GM18951 (cell line): ENCODE data around the gene HOXC13.

Experiments used
- POLR2A ChIP-seq: IDR thresholded peaks from 4 replicates; pipeline ENCODE4 v1.6.1; 2011; ENCODE audit warnings: mild to moderate bottlenecking; ENCODE audit not compliant: insufficient read length, insufficient read depth; ENCODE audit errors: extremely low read depth
- in situ Hi-C: fragments of 300-500 bp; cut with MboI; formaldehyde crosslinking; loops from one replicate; pipeline ENCODE4 v1.12.0; 2022; ENCODE audit warnings: low sequenced_read_pairs, mixed read lengths, inconsistent platforms; ENCODE audit not compliant: unreplicated experiment

Gene HOXC13

DNA sequence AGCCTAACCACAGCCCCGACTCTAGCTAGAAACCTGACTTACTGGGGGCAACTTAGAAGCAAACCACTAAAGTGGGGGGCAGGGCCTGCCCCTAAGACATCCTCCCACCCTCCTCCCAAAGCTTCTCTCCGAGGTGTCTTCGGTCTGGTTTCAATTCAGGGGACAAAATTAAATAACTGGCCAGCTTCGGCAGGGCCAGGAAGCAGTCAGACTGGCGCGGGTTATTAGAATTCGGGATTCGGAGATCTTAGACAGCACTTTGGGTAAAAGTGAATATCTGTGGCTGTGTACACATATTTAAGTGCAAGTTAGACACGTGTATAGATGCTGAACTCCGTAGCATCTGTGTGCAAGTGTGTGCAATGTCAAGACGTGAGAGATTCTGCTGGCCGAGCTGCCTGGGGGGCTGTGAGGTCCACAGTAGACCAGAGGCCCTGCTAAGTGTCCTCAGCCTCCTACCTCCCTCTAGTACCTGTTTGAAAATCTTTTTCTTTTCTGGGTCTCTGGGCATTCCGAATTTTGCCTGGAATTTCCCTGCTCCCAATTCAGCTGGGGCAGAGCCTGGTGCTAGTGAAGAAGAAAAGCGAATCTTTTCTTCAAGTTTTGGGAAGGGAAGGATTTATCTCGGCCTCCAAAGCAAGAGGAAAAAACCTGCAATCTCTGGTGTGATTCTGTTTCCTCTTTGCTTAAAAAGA lies 42.3 kb downstream of the HOXC13 start:
- in situ Hi-C loops = no loop called here
- no peak for TF ChIP-seq POLR2A

DNA sequence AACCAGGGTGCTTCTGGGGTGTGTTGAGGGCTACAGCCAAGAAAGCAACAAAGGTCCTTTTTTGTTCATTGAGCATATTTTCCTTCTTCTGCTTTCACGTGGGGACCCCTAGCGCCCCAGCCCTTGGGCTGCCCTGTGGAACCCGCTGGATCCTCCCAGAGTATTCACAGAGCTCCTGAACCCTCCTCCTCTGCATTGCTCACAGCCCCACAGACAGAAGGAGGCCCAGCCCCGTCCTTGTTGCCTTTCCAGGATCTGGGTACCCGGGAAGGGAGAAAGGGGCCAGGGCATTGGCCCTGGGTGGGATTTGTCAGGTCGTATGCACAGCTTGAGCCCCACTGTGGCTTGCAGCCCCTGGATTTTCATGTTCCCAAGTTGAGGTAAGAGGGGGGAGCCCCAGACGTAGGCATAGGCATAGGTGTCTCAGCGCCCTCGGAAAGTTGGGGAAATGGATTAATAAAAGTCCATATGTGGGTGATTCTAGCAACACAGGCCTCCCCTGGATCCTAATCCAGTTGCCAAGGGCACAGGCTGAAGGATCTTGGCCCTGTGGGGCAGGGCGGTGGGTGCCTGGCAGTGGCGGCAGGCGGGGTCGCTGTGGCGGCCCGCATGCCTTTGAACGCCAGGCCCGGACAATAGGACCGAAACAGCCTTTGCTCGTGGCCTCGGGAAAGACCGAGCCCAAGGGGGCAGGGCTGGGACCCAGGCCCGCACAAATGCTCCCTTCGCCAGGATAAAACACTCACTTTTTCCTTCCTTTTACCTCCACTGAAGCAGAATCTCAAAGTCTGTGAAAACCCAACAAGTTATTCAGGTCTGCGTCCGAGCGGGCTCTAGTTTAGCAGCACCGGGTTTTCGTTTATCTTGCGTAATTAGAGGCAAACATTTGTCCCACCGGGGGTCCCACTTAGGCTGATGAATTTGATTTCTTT lies 43.3 kb downstream of the HOXC13 start:
- in situ Hi-C loops = no loop called here
- TF ChIP-seq POLR2A = no peak

DNA sequence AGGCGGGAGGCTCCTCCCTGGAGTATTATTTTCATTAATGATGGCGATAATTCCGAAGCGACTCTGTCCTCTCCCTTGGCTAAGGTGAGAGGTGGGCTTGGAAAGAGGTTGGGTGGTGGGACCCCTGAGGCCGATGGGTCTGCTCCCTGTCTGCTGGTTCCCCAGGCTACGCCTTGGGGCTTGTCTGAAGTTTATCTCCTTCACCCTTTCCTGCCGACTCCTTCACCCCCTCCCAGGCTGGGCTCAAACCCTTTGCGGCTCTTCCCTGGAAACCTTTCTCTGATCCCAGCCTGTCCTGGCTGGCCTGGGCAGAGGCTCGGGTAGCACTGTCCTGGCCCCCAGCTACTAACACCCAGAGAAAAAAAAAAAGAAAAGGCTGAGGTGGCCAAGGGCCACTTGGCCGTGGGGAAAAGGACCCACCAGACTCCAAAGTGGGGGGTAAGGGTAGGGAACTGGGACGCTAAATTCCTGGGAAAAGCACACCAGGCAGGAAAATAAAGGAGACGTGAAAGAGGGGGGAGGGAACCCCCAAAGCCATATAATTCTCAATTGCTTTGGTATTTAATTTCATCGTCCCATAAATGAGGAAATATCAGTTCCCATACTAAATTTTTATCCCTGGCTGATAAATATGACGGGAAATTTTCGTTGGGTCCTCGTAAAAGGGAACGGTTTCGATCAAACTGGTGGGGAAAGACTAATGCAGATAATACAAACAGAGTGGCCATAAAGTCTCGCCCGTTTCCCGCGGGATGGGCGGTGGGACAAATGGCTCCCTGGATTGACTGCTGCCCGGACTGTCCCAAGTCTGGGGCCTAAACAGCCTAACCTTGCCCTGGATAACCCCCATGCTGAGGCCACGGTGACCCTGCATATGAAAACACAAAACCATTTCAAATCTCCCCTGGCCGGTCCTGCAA lies 44.3 kb downstream of the HOXC13 start:
- in situ Hi-C loops = no loop called here
- no peak for TF ChIP-seq POLR2A

DNA sequence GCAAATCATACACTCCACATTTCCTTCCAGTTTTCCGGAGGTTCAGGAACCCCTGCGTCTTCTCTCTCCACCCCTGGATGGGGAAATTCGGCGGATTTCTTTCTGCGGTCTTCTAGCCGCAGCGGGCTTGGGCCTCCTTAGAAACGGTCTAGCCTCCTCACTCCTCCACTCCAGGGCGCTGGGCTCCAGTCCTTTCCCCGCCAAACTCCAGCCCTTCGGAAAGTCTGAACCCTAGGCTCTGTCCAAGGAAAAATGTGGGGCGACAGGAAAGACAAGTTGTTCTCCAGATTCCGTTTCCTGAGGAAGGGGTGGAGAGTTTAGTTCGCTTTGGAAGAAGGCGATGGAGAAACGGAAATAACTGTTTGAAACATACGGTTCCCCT lies 44.9 kb downstream of the HOXC13 start:
- no peak for TF ChIP-seq POLR2A
- in situ Hi-C loops = no loop called here

DNA sequence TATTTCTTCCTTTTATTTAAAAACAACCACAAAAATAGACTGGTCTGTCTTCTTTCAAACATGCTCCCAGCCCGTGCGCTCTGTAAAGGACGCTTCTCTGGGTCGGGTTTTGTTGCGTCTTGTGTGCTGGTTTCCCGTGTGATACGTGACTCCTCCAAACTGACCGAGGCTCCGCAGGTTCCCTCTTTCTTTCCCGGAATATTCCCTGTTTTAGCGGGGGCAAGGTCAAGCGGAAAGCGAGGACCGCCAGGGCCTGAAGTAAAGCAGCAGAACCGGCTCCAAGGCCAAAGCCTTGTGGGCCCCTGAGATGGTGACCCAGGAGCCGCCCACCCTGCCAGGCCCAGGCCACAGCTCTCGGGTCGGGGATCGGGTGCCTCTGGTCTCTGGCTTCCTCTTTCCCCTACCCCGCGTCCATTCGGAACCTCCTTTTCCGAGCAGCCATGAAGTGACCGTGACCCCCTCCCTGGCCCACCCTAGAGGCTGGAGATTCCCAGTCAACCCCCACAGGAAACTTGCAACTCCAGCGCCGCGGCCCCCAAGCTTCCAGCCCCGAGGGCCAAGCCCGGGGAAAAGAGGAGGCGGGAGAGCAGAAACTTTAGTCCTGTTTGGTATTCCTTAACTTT lies 45.4 kb downstream of the HOXC13 start:
- in situ Hi-C loops = no loop called here
- TF ChIP-seq POLR2A = no peak

- in situ Hi-C loops = no loop called here
- TF ChIP-seq POLR2A = no peak
Observed at GRCh38 chr12:53984901-53985691, 46.5 kb downstream of the HOXC13 start, which contains the start of gene HOXC10. TSS of gene HOXC10 (plus strand) at chr12:53985146. CDS start at chr12:53985260, 114 bp downstream.

GRCh38 chr12:53985692-53985993 lies 47.0 kb downstream of the HOXC13 start:
- in situ Hi-C loops = no loop called here
- TF ChIP-seq POLR2A = no peak

DNA sequence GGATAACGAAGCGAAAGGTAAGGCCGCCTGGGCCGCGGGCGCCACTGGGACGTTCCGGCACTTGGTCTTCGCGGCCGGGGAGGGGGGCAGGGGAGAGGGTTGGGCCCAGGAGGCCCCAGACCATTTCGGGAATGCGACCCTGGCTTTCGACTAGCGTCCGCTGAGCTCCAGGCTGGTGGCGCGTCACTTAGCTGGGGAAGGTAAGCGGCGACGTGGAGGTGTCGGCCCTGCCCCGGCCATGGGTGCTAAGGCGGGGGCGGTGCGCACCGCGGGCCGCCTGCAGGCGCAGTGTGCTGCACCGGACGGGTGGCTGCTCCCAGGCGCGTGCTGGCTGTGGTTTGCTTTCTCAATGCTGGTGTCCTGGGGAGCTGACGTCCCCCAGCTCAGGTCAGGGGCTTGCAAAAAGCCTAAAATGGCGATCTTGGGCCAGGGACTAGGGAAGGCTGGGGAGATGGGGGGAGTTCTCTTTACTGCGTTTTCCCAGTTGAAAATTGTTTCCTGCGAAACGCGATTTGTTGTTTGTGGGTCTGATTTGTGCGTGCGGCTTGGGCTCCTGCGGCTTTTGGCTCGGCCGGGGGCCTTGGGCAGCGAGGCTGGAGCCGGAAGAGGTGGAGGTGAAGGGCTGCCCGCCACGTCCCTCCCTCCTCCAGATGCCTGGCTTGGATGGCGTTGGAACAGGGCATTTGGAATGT lies 47.5 kb downstream of the HOXC13 start:
- TF ChIP-seq POLR2A = no peak
- in situ Hi-C loops = no loop called here

DNA sequence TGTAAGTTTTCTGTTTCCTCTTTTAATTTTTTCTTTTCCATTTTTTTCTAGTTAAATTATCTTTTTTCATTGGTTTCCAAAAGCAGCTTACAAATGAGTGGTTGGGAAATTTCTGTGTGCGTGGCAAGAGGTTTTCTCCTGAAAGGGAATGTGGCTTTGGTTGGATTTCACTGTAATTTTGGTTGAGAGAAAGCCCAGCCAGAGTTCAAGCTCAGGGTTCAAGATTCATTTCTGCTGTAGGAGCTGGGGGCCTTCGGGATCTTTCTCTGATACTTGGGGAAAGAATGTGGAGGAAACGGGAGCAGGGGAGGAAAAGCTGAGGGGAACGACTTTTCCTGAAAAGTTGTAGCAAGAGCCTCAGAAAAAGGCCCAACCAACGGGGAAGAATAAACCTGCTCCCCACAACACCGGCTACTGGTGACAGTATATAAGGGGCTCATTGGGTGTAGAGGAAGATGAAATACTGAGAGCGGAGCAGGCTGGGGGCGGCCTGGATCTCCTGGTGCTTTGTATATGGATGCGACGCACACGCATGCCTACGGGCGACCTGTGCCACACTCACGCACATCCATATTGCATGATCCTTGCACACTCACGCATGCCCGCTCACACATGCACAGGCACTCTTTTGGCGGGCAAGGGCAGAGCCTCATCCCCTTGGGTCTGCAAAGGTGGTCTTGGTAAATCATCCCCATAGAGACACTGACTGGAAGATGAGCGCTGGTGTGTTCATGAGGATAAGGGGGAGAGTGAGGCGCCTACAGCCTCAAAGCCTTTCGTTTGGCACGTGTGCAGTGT lies 48.3 kb downstream of the HOXC13 start:
- no peak for TF ChIP-seq POLR2A
- in situ Hi-C loops = no loop called here

GRCh38 chr12:53987787-53988230 lies 49.2 kb downstream of the HOXC13 start:
- TF ChIP-seq POLR2A = no peak
- in situ Hi-C loops = no loop called here
